NCI-H1048 (cell line): ENCODE measurements around the gene RAB15.

Source experiments
- DNase-seq: peaks from one replicate; lab custom pipeline; 2025; lab: John Stamatoyannopoulos, UW

RAB15 gene

DNA sequence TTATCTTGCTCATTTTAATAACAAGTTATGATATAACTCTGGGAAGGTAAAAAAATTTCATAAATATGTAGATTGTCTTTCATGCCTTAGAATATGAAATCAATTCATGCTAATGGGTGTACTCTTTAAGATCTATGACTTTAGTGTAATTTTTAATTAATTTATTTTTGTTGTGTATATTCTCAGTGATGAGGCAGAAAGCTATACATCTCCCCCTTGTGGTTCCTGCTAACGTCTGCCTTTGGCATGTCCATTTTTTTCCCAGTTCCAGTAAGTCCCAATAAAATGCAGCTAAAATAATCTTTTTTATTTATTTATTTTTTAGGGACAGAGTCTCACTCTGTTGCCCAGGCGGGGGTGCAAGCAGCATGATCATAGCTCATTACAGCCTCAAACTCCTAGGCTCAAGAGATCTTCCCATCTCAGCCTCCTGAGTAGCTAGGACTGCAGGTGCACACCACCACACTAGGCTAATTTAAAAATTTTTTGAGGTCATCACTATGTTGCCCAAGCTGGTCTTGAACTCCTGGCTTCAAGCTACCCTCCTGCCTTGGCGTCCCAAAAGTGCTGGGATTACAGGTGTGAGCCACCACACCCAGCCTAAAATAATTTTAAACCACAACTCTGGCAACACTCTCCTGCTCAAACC is 61.2 kb downstream of the RAB15 start:
- no peak for DNase-seq

DNA sequence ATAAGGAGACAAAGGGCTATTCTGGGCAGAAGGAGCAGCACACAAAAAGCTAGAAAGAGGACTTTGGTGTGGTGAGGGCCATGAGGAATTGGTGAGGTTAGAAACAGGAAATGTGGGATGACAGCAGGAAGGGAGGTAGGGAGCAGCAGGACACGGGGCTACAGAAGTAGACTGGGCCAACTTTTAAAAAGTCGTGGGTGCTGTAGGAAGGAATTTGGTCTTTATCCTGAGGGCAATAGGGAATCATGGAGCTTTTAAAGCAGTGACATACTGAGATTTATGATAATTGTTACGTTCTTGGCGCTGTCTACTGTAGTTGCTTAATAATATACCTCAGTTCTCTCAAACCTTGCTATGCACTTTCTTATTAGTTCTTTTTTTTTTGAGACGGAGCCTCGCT is 66.1 kb downstream of the RAB15 start:
- no peak for DNase-seq

- DNase-seq = no peak
Observed at GRCh38 chr14:64899958-64900357, 72.2 kb downstream of the RAB15 start.
